ENCODE data around the gene C1S.

C1S gene

DNA sequence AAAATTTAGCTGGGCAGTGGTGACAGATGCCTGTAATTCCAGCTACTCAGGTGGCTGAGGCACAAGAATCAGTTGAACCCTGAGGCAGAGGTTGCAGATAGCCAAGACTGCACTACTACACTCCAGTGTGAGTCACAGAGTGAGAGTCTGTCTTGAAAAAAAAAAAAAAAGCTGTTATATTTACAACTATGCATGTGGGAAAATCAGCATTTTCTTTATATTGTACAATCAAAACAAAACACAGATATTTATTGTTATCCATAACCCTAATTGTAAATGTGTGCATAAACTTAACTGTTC lies 19.3 kb downstream of the C1S start:
- no peak for DNase-seq

- DNase-seq: no peak
Observed at GRCh38 chr12:7081037-7081436, 20.5 kb downstream of the C1S start.

DNA sequence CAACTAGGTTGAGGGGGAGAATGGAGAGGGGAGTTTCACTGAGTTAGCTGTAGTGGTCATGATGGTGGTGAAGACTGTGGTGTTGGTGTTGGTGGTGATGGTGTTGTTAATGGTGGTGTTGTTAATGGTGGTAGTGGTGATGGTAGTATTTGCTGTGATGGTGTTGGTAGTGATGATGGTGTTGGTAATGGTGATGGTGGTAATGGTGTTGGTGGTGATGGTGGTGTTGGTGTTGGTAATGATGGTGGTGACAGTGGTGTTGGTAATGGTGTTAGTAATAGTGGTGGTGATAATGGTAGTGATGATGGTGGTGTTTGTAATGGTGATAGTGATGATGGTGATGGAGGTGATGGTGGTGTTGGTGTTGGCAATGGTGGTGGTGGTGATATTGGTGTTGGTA lies 22.6 kb downstream of the C1S start:
- DNase-seq: no peak

DNA sequence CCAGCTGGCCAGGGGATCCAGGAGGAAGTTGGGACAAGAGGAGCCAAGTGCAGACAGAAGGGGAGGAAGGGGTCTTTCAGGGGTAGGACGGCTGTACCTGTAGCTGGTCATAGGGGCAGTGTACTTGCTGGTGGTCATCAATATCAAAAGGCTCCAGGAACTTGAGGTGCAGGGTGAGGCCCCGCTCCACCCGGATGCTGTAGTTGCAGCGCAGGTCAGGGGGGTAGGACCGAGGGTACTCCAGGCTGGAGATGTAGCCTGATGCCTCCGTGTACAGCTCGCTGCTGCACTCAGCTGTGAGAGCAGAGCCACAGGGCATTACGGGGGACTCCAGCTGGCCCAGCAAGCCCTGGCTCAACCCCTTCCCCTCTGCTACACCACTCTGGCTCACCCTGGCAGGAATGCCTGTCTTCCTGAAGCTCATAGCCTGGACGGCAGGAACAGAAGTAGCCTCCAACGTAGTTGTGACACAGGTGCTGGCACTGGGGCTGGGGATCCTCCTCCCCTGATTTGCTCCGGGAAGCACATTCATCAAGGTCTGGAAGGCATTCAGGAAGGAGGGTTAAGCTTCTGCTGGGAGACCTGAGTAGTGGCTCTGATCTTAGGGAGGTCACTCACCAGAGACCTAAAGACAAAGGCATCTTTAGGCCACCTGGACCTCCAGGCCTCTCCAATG lies 28.8 kb downstream of the C1S start:
- DNase-seq: no peak

GRCh38 chr12:7090222-7090998 lies 29.9 kb downstream of the C1S start:
- DNase-seq: no peak

DNA sequence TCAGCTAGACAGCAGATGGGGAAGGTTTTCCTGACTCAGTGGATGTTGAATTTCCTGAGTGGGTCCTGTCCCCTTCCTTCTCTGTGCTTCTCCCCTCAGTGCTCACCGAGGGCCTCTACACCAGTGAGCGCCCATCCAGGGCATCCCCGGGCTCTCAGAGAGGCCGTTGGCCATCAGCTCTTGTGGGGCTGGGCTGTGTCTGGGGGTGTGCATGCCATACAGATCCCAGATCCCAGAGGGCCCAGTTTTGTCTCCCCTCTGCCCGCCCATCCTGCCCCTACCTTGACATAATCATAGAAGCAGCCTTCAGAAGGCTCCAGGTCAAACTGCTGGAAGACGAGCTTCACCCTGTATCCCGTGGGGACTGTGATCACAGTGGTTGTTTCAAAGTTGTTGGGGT lies 30.7 kb downstream of the C1S start:
- DNase-seq: no peak

DNA sequence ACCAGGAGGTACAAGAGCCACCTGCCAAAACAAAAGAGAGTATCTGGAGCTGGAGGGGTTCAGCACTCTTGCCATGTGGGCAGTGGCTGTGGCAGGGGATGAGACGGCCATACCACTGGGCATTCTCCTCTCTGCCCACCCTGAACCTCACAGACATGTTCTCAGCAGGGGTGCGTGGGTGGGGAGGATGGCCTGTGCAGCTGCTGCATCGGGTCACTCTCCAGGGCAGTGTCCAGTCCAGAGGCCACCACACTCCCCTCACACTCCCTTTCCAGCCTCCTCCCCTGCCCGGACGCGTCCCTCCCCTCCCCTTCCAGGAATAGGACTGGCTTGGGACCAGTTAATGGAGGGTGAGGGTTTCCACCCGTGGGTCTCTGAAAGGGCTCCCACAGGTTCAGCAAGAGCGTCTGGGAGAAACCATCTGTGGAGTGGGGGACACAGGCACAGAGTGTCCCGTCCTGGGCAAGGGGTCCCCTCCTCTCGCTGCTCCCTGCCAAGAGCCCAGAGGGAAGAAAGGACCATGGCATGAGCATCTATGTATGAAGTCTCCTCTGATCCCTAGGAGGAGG lies 31.2 kb downstream of the C1S start:
- no peak for DNase-seq

GRCh38 chr12:7092229-7092985 lies 31.9 kb downstream of the C1S start, which contains the start of gene C1R:
TSS of gene C1R (minus strand) at chr12:7092445. CDS start at chr12:7092388, 57 bp downstream.
- peak; percentile 54 for DNase-seq

DNA sequence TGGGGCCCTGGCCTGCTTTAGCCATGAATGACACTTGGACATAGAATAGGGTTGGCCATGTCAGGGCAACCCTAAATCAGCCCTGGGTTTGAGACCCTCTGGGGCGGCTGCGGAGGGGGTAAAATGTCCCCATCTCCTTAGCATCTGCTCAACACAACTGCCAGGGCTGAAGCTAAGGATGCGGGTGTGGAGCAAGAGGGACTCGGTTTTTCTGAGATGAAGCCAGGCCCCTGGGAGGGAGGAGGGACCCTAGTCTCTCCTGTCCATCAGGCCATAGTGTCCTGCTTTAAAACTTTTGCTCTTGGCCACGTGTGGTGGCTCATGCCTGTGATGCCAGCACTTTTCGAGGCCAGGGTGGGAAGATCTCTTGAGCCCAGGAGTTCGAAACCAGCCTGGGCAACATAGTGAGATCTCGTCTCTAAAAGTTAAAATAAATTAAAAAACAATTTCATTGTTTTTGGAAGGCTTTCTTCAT lies 32.5 kb downstream of the C1S start:
- no peak for DNase-seq

- DNase-seq: no peak
Observed at GRCh38 chr12:7093486-7093885, 33.0 kb downstream of the C1S start.

DNA sequence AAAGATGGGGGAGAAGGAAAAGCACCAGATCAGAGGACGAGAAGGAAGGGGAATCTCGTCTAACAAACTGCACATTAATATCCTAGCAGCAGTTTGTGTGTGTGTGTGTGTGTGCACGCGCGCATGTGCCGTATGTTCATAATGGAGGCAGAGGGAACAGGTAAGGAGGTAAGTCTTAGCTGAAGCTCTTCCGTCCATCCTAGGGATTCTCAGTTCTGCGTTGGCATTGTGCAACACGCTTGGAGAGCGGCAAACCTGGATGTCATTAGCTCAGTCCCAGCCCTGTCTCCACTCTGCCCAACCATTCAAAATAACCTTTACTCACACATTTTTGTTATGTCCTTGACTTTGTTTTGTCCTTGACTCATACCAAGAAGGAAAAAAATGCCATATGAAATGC lies 33.4 kb downstream of the C1S start:
- no peak for DNase-seq

DNA sequence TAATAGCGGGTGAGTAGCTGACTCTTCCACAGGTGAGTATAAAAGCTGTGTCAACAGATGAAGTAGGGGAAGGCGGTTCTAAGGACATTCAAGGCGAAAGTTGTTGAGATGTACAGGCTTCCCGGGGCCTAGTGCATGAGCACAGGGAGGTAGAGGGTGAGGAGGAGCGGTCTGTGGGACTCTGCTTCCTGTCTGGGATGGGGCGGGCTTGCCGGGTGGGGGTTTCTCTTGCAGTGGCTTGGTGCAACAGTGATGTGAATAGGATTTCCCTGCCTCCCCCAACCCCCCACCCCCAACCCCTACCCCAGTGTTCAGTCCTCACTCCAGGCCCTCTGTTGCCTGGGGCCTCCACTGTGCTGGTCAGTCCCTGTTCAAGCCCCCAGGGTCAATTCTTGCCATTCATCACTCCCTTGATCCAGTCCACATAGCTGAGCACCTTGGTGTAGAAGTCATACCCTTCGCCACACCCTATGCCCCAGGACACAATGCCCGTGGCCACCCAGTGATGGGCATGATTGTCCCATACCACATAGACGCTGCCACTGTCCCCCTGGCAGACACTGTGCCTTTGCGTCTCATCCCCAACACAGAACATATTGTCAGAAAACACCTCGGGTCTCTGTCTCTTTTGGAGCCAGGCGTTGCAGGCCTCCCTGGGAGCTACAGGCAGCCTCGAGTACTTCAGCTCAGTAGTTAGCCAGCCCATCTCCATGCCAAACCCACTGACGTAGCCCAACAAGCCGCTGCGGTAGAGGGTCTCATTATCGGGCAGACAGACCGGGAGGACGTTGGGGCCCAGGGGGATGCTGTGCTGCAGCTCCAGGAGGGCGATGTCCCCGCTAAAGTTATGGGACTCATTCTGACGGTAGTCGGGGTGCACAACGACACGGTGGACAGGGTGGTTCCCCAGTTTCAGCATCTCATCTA lies 35.8 kb downstream of the C1S start:
- DNase-seq: no peak

DNA sequence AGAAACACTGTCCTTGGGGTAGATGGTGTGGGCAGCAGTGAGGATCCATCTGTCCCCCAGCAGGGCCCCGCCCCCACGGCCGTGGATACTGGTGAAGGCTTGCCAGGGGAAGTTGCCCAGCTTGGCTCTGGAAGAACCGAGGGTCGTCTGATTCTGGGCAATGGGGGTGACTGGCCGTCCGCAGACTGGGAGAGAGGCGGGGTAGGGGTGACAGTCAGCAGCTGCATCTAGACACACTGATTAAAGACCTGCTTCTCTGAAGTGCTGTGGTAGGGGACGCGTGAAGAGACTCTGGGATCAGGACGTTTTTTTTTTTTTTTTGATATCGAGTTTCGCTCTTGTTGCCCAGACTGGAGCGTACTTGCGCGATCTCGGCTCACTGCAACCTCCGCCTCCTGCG lies 36.5 kb downstream of the C1S start:
- no peak for DNase-seq

DNA sequence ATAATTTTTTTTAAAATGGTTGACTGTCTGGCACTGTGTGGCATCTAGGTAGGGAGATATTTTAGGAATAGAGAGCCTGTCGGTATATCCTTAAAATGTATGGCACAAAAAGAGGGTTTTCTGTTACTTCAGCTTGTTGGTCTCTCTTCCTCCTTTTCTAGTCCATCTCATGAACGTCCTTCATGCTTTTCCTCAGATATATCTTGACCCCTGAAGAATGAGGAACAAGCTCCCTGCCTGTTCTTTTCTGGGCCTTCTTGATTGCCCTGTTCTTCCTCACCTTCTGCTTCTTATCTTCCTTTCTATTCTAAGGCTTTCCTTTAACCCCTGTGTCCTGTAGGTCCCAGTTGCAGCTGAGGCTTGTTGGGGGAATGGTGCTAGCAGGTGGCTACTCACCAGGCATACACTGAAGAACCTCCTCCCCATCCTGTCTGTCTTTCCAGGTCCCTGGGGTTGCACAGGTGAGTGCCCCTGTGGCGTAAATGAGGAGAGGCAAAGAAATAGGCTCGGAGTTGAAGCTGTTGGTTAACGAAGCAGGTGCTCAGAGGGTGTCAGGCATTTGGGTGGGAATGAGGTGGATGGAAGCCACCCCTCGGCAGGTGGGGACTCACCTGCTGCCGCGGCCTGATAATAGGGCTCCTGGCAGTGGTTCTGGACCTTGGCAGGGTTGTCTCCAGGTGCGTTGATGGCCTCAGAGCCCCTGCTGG lies 38.9 kb downstream of the C1S start:
- no peak for DNase-seq

DNA sequence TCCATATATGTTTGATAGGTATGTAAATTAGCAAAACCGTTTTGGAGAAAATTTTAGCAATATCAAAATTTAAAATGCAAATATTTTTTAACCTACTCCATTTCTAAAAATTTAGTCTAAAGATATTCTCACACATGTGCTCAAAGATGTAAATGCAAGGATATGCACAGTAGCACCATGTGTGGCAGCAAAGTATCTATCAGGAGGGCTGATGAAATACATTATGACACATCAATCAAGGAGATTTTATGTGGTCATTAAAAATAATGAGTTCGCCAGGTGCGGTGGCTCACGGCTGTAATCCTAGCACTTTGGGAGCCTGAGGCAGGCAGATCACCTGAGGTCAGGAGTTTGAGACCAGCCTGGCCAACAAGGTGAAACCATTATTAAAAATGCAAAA lies 39.7 kb downstream of the C1S start:
- DNase-seq: no peak

GRCh38 chr12:7101047-7101693 lies 40.7 kb downstream of the C1S start:
- no peak for DNase-seq

DNA sequence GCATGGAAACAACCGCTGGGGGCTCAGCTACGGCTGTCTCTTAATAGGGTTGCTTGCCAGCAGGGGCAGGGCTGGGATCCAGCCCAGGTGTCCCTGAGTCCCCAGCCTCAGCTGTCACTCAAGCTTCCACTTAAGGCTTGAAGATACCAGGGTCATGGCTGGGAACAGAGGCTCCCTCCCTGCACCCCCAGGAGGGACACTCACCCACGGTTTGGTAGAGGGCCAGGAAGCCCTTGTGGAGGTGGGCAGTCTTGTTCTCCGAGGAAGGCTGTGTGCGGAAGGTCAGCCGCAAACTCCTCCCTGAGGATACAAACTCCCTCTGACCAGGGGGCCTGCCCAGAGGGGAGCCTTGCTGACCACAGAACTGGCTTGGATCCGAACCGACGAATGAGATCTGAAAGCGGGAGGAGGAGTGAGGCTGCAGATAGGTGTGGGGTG lies 41.2 kb downstream of the C1S start:
- DNase-seq: no peak

GRCh38 chr12:7102582-7102981 lies 42.1 kb downstream of the C1S start:
- DNase-seq: no peak

DNA sequence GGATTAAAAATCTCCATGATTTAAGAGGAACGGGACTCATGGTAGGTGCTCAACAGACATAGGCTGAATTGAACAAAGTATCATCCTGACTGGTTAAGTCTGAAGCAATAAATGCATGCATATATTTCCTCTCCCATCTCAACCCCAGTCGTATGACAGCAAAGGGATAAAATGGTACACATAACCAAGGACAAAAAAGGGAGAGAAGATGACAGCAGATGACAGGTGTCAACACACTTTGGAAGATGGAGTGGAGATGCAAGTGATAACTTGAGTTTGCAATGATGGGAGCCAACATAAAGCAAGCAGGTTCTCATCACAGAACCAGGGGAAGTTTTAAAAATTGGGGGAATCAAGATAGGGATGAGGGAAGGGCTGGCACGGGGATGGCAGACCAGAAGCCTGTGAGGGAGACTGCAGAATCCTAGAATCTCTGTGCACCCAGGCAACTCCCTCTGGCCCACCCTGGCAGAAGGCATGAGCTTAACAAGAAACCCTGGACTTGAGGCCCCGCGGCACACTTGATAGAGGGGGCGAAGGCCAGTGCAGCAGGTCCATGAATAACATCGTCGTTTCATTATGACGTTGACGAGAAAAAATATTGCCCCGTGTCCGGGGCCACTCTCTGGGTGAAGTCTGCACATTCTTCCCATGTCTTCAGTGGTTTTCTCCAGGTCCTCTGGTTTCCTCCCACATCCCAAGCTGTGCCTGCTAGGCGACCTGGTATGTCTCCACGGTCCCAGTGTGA lies 43.5 kb downstream of the C1S start:
- DNase-seq: no peak

DNA sequence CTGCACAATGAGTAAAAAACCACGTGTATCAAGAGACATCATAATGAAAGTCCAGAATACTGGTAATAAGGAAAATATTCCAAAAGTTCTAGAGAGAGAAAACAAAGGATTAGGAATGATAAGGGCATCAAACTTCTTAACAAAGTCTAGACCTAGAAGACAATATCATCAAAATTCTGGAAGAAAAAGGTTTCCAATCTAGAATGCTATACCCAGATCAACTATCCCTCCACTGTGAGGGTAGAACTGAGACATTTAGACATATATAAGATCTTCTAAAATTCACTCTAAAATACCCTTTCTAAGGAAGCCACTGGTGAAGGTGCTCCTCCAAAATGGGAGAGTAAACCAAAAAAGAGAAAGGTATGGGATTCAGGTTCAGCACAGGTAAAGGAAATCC lies 45.6 kb downstream of the C1S start:
- DNase-seq: no peak
